Measurements from ENCODE around the gene TUBB2B.

The TUBB2B gene

GRCh38 chr6:3240595-3240994, 13.1 kb upstream of the TUBB2B start:
- no peak for DNase-seq
- no peaks in the 10 kb centered on the region for H3K27me3 ChIP-seq (replicated peaks)
- TF ChIP-seq CTCF (IDR thresholded peaks at IDR 0.05; ENCODE audit: low read depth, low read length, missing control alignments) = no peak
- in situ Hi-C loops (cut with HindIII; ENCODE audit: low pct_ligation_motif_present, low sequenced_read_pairs) = no loop called here
- no peaks in the 10 kb centered on the region for H3K36me3 ChIP-seq (replicated peaks)
- no peak overlapping the region for H3K4me3 ChIP-seq (ENCODE audit: low read depth, low read length)
- H3K27ac ChIP-seq = no peak overlapping the region

GRCh38 chr6:3239110-3239830, 11.8 kb upstream of the TUBB2B start:
- Histone ChIP-seq H3K36me3 (replicated peaks) (no peaks in the 10 kb centered on the region), H3K27me3 (replicated peaks) (no peaks in the 10 kb centered on the region), H3K4me3 (ENCODE audit: low read depth, low read length) (no peak overlapping the region), H3K27ac (no peak overlapping the region)
- in situ Hi-C loops (cut with HindIII; ENCODE audit: low pct_ligation_motif_present, low sequenced_read_pairs) = no loop called here
- peak; percentile 39 for TF ChIP-seq CTCF (IDR thresholded peaks at IDR 0.05; ENCODE audit: low read depth, low read length, missing control alignments)
- DNase-seq = no peak

- peak; percentile 40 for DNase-seq
- H3K36me3 ChIP-seq (replicated peaks) = no peaks in the 10 kb centered on the region
- TF ChIP-seq CTCF (IDR thresholded peaks at IDR 0.05; ENCODE audit: low read depth, low read length, missing control alignments) = no peak
- H3K27ac ChIP-seq = no peak overlapping the region
- in situ Hi-C loops (cut with HindIII; ENCODE audit: low pct_ligation_motif_present, low sequenced_read_pairs) = no loop called here
- no peak overlapping the region for H3K4me3 ChIP-seq (ENCODE audit: low read depth, low read length)
- peaks cover 2% of the 10 kb centered on the region for H3K27me3 ChIP-seq (replicated peaks)
Measured at GRCh38 chr6:3237761-3238662, 10.6 kb upstream of the TUBB2B start.

- in situ Hi-C loops (cut with HindIII; ENCODE audit: low pct_ligation_motif_present, low sequenced_read_pairs) = no loop called here
- H3K27ac ChIP-seq = no peak overlapping the region
- no peak for TF ChIP-seq CTCF (IDR thresholded peaks at IDR 0.05; ENCODE audit: low read depth, low read length, missing control alignments)
- H3K4me3 ChIP-seq (ENCODE audit: low read depth, low read length) = no peak overlapping the region
- H3K36me3 ChIP-seq (replicated peaks) = no peaks in the 10 kb centered on the region
- peaks cover 12% of the 10 kb centered on the region for H3K27me3 ChIP-seq (replicated peaks)
- no peak for DNase-seq
Measured at GRCh38 chr6:3236005-3236404, 8.6 kb upstream of the TUBB2B start.

GRCh38 chr6:3235486-3235885, 8.0 kb upstream of the TUBB2B start:
- no peak for DNase-seq
- no peak for TF ChIP-seq CTCF (IDR thresholded peaks at IDR 0.05; ENCODE audit: low read depth, low read length, missing control alignments)
- Histone ChIP-seq H3K27me3 (replicated peaks) (peaks cover 15% of the 10 kb centered on the region), H3K27ac (no peak overlapping the region), H3K4me3 (ENCODE audit: low read depth, low read length) (no peak overlapping the region), H3K36me3 (replicated peaks) (no peaks in the 10 kb centered on the region)
- in situ Hi-C loops (cut with HindIII; ENCODE audit: low pct_ligation_motif_present, low sequenced_read_pairs) = no loop called here
